Fibroblast of the aortic adventitia (primary cell): ENCODE results near the gene IRGC. TPM values are rescaled to one million over a fixed set of nuclear protein-coding genes. Genes with fewer than 3 reads are reported as not detected.

ENCODE experiments used
- DNase-seq: peaks from one replicate; pipeline ENCODE4 v3.0.0-alpha.2; 2010; ENCODE audit warnings: low read depth
- H3K4me3 ChIP-seq: 2 replicates; pipeline ENCODE4 v1.5.1; 2011; ENCODE audit warnings: low read depth, mild to moderate bottlenecking, control low read depth, low read length, moderate library complexity
- CTCF ChIP-seq: IDR thresholded peaks from 2 replicates; pipeline ENCODE4 v1.5.1; 2011; ENCODE audit warnings: mild to moderate bottlenecking, low read length, control low read depth, inconsistent platforms; ENCODE audit not compliant: insufficient read depth
- total RNA-seq: library from RNA; depleted of rRNA; stranded (reverse); fragments of >200 nt; gene quantifications from 2 replicates; pipeline ENCODE4 v1.2.3, GENCODE V29; 2012; ENCODE audit warnings: low replicate concordance

Gene IRGC
- total RNA-seq, 1 donor = not detected

GRCh38 chr19:43711751-43712355, 4.0 kb upstream of the IRGC start:
- DNase-seq = no peak
- no peak overlapping the region for H3K4me3 ChIP-seq
- no peak for TF ChIP-seq CTCF

- DNase-seq = no peak
- no peak for TF ChIP-seq CTCF
- no peak overlapping the region for H3K4me3 ChIP-seq
Measured at GRCh38 chr19:43713208-43713607, 2.7 kb upstream of the IRGC start.

GRCh38 chr19:43718627-43719377, 2.9 kb downstream of the IRGC start:
- no peak overlapping the region for H3K4me3 ChIP-seq
- no peak for TF ChIP-seq CTCF
- DNase-seq = no peak

GRCh38 chr19:43719378-43719868, 3.5 kb downstream of the IRGC start:
- TF ChIP-seq CTCF = no peak
- no peak overlapping the region for H3K4me3 ChIP-seq
- DNase-seq = no peak

- no peak for TF ChIP-seq CTCF
- DNase-seq = no peak
- H3K4me3 ChIP-seq = no peak overlapping the region
Measured at GRCh38 chr19:43719918-43720317, 4.0 kb downstream of the IRGC start.

- no peak for DNase-seq
- no peak overlapping the region for H3K4me3 ChIP-seq
- no peak for TF ChIP-seq CTCF
Measured at GRCh38 chr19:43720936-43721335, 5.1 kb downstream of the IRGC start.
